HG03045 (cell line): ENCODE measurements around the gene PDZRN3.

Experiments used
- ATAC-seq: cut with Tn5 transposase; IDR thresholded peaks from one replicate; pipeline ENCODE4 v1.9.1; 2021; ENCODE audit warnings: mild to moderate bottlenecking, moderate library complexity; ENCODE audit not compliant: unreplicated experiment

Gene PDZRN3

DNA sequence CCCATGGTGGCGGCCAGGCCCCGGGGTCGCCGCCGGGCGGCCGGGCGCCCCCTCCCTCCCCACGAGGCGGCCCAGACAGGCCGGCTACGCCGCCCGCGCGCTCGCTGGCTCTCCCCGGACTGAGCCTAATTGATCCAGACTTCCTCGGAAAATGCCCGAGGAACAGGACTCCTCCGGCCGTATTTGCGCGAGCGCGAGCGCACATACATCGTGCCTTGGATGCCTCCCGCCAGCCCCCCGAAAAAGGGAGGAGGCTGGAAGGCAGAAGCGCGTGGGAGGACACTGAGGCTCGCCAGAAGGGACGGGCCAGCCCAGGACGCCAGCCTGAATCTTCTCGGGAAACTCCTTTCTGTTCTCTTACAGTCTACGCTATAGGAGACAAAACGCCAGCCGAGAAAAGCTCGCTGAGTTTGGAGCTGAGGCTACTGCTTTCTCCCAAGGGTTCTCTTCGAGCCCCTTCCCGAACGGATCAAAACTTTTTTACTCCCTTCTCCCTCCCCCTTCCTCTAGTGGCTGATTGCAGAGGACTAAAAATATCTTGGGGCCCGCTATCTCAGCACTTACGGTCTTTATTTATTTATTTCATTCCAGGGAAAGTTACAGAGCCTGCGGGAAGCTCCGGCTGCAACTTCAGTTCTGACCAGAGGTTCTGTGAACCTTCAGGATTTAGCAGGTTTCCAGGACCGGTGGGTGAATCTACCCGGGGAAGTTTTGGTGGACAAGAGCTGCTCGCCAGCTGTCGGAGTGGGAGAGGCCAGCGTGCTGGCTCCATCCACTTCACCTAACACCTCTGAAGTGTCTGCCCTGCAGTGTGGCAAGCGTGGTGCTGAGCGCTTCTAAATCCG lies at the start of gene PDZRN3:
PDZRN3 (minus strand) TSS at position 121 of the 845 bp plus-strand sequence.
- ATAC-seq = no peak

DNA sequence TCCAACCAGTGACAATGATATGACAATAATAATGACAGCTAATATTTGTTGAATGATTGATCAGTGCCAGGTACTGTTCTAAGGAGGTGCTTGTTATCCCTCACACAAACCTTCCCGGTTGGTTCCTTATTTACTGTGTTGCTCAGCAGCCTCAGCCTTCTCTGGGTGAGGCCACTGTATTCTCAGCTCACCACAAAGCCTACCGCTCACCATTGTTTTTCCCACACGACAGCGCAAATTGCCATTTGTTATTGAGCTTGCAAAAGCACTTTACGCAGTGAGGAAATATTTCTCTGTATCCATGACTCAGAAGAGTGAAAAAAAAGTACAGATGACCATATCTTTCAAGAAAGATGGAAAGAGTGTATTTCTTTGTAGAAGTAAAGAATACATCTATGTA lies 49.5 kb upstream of the PDZRN3 start:
- ATAC-seq = no peak

DNA sequence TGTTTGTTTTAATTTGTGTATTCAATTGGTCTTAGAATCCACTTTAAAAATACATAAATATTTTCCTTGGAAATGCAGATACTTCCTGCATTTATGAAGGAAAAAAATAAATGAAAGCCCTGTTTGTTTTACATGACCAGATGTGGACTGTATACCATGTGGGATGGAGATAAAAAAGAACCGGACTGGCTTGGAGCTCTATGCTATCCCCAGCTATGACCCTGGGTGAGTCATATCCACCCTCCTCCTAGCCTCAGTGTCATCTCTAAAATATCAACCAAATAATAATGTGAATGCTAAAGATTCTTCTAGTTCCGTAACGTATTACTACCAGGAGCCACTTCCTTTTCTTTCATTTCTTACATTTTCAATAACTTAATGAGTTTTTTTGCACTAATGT lies 44.5 kb upstream of the PDZRN3 start:
- ATAC-seq = no peak

DNA sequence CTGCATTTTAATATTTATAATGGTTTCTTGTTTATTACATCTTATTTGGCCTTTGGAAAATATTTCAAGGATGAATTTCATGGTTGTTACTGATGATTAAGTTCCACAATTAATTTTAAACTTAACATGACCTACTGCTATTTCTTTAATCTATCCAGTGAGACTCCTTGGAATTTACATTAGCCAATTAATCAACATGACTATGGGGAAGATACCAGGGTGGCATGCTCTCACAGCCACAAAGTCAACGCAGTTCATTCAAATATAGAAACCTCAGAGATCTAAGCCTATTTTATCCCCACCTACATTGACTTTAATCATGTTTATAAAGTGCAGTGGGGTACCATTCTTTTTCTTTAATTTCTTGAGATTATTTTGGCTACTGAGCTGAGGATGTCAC lies 43.6 kb upstream of the PDZRN3 start:
- no peak for ATAC-seq

DNA sequence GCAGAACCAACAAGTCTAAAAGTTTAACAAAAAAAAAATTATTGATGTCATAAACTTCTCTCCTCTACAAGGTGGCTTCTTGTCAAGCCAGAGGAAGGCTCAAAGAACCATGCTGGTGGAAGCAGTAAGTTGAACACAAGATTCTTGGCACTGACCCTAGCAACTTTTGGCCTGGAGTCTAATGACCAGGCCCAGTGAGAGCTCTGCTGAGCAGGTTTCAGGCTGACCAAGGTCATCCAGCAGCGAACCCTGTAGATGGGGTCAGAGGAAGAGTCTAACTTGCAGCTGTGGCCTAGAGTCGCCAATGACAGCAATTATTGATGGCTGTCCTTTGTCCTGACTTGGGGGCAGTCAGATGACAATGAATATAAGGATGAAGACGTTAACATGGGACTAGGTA lies 43.1 kb upstream of the PDZRN3 start:
- ATAC-seq = no peak

DNA sequence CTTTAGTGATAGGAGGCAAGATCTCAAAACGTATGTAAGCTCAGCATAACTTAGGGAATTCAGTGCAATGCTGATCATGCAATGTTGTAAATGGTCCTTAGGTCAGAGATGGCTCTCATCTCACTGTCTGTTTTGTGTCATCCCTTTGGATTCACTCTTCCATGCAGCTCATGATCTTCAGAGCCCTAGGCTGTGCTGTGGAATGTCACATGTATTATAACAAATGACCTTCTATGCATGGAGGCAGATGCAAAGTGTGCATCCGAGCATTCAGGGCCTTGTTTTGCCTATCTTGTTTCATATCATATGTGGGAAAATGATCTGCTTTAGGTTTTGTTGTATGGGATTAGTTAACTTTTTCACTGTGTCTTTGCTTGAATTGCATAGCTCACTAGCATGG lies 40.5 kb upstream of the PDZRN3 start:
- no peak for ATAC-seq

DNA sequence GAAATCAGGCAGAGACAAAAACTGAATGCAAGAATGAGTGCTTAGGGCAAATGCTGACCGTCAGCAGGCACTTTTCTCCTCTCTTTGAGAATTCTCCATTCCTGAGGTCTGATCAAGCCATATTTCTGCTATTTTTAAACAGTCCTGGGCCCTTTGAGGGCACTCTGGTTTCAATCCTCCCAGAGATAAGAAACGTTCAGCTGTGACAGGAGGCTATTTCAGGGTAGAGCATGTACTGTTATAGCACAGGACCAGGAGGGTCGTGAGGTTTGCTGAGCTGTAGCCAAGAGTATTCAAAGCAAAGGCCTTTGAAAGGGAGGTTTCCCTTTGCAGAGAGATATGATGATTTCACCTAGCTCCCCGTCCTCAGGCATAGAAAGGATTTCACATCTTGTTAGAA lies 39.6 kb upstream of the PDZRN3 start:
- ATAC-seq = no peak

DNA sequence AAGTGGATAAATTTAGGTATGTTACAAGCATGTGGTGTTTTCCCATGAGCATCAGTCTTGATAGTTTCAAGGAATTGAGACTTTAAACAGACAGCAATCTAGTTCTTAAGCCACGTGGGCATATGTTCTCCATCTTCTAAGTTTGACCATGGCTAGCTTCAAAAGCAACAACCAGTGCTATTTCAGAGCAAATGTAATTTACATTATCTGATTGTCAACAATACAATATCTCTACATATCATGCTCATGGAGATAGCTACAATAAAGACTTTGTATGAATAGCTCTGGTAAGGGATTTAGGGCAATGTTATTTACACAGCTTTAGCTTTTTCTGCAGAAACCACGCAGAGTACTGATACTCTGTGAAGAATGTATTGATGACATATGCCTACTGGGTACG lies 38.8 kb upstream of the PDZRN3 start:
- ATAC-seq = no peak

DNA sequence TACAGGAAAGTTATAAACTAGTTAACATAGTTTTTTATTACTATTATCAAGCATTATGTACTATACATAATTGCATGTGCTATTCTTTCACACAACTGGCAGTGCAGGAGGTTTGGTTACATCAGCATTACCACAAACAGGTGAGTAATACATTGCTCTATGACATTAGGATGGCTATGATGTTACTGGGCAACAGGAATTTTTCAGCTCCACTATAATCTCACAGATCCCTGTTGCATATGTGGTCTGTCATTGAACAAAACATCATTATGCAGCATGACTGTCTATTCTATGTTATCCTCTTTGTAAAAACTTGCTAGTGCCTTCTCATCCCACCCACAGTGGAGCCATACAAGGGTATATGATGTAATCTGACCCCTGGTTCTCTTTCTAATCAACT lies 36.5 kb upstream of the PDZRN3 start:
- ATAC-seq = no peak

DNA sequence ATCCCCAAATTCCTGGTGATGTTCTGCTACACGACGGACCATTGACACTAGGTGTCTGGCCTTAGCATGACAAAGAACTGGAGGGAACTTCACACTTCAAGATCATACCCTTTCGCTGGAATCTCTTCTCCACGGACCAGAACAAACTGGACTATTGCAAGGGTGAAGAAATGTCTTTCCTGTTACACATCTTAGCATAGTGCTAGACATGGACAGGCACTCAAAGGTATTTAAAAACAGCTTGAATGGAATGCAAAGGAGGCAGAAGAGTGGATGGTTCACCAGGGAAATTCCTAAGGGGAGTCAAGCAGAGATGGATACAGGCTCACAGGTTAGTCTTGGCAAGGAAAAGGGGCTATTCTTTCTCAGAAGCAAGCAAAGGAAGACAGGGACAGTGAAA lies 33.5 kb upstream of the PDZRN3 start:
- no peak for ATAC-seq

DNA sequence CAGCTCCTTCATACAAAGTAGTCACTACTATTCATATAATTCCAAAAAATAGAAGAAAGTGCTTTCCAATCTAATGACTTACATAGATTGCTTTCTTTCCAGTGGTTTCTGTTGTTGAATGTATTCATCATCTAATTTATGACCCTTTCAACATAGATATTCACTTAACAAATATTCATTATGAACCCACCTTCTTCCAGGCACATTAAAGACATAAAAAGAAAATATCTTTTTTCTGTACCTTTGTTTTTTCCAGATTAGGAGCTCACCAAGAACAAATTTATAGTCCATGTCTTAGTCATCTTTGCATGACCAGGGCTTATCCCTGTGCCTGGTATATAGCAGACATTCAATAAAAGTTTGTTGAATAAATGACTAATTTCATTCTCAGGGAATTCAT lies 32.4 kb upstream of the PDZRN3 start:
- ATAC-seq = no peak

DNA sequence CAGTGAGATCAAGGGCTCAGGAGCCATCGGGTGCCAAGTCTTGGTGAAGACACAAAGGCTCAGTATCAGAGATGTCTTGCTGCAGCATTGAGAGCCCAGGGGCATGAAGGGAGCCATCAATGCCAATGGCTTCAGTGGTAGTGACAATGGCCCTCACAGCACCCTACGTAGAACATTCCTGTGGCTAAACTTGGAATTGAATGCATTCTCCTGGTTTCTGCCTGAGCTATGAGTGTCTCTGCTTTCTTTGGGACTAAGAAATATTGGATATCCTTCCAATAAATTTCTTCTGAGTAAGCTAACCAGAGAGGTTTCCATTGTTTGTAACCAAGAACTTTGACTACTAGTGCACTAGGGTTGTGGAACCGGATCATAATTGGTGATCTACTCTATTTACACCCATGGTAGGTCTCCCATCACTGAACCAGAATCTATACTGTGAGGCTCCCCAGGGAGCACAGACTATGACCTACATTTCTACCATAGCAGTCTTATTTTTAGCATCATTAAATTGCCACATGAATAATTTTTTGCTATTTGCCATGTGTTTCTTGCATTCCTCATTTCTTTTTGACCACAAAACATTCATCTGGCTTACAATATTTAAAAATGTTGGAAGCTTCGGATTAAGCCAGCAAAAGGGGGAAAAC lies 31.6 kb upstream of the PDZRN3 start:
- ATAC-seq = no peak

DNA sequence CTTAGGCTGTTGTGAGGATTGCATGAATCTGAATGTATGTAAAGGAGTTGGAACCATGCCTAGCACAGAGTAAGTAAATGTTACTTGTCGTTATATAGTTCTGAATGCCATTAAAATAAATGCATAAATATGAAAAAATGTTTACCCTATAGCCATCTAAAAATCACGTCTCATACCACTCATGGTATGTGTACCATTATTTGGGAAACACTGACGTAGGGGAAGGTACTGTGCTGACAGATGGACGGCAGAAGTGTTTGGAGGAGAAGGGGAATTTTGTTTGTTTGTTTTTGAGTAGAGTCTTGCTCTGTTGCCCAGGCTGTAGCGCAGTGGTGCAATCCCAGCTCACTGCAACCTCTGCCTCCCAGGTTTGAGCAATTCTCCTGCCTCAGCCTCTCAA lies 30.5 kb upstream of the PDZRN3 start:
- no peak for ATAC-seq

DNA sequence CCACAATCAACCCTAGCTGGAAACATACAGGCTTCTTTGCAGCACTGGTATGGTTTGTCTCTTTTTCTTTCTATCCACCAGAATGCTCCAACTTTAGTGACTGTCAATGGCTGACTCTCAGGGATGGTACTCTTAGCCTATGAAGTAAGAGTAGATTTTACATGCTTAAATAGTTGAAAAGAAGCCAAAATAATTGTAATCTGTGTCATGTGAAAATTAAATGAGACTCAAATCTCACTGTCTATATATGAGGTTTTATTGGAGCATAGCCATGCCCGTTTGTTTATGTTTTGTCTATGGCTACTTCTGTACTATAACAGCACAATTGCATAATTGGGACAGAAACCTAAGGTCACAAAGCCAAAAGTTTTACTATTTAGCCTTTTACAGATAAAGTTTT lies 29.1 kb upstream of the PDZRN3 start:
- ATAC-seq = no peak

DNA sequence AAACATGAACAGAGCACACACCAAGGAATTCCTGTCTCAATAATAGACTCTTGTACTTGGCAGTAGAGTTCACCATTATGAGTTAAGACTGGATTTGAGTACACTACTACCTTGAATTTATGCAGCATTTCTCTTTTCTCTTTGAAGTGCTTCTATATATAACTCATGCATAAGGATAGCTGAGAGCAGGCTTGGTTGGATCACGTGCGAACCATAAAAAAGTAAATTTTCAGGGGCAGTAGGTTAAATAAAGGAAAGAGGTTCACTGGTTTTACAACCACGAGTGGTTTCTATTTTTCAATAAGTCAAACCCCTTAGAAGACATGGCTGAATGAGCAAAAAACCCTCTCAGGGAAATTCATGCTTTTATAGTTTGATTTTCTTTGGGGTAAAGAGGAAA lies 28.6 kb upstream of the PDZRN3 start:
- ATAC-seq = no peak

DNA sequence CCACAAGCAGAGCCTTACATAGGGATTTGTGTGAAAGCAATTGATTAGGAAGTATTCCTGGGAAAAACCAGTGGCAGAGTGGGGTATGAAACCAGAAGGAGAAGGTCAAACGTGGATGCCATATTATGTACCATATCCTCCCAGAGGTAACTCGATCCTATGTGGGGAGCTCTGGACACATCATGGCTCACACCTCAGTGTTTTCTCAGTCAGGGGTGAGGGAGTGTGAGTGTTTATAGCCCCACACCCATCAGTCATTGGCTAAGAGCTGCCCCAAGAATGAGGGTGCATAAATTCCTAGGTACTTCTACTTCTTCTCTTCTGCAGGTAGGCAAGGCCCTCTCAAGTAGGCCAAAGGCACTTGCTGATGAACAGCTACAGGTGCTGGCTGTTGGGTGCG lies 28.2 kb upstream of the PDZRN3 start:
- ATAC-seq = no peak

DNA sequence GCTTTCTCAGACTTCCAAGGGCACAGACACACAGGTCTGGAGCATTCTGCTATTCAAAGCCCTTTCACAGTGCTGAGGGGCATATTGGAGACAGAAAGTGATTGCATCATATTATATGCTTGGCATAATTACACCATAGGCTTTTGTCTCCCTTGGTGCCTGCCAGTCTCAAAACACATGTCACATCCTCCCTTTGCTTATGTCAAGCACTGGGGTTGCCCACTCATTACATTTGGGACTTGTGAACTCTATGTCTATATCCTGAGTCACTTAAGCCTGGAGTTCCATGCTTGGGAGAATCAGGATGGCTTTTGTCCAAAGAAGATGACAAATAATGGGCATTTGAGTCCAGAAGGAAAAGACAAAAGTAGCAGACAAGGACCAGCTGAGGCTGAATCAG lies 12.3 kb upstream of the PDZRN3 start:
- ATAC-seq = no peak

DNA sequence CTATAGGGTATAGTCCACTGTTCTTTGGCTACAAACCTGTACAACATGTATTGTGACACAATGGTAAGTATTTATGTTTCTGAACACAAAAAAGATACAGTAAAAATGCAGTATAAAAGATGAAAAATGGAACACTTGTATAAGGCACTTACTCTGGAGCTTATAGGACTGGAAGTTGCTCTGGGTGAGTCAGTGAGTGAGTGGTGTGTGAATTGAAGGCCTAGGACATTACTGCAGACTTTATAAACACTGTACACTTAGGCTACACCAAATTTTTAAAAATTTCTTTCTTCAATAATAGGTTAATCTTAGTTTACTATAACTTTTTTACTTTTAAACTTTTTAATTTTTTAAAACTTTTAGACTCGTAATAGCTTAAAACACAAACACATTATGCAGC lies 10.5 kb upstream of the PDZRN3 start:
- no peak for ATAC-seq

DNA sequence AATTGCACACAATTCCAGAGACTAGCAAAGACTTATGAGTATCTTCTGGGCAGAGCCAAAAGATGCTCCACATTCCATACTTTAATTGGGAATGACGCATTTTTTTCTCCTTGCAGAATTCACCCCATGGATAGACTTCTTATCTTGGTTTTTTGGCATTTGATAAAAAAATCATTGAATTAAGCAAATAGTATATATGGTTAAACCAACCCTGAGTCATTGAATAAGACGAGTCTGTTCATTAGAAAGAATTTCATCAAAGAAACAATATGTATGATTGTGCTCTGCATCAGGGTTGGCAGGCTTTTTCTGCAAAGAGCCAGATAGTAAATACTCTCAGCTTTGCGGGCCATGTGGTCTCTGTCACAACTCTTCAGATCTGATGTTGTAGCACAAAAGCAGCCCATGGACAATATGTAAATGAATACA lies 9.2 kb upstream of the PDZRN3 start:
- ATAC-seq = no peak

DNA sequence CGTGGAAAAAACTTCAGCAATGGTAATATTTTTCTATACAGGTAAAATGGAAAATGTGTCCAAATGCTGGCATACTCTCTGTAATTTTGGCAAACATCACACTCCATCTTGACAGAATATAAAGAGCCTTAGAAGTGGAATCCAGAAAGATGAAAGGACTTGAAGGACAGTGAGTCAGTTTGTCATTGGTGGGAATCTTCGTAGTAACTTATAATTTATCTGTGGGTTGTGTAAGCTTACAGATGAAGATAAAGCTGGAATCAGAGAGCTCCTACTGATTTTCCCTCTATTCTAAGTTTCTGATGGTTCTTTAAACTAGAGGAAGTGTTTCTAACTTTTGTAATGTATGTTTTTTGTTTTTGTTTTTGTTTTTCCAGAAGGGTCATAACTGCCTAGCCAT lies 8.7 kb upstream of the PDZRN3 start:
- no peak for ATAC-seq

DNA sequence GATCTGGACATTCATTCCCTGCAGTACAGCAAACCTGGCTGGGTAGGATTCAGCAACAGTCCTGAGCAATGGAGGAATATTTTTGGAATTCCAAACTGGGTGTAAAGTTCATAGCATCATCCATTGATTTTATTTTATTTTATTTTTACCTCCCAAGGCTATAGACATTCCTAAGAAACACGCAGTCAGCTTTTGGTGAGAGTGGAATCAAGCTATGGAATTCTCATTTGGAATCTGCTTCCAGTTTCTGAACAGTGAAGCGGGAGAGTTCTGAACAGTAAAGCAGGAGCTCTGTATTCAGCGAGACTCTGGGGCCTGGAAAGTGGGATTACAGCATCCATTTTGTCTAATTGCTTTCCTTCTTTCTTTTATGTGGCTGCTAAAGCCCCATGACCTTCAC lies 1.4 kb upstream of the PDZRN3 start:
- no peak for ATAC-seq

DNA sequence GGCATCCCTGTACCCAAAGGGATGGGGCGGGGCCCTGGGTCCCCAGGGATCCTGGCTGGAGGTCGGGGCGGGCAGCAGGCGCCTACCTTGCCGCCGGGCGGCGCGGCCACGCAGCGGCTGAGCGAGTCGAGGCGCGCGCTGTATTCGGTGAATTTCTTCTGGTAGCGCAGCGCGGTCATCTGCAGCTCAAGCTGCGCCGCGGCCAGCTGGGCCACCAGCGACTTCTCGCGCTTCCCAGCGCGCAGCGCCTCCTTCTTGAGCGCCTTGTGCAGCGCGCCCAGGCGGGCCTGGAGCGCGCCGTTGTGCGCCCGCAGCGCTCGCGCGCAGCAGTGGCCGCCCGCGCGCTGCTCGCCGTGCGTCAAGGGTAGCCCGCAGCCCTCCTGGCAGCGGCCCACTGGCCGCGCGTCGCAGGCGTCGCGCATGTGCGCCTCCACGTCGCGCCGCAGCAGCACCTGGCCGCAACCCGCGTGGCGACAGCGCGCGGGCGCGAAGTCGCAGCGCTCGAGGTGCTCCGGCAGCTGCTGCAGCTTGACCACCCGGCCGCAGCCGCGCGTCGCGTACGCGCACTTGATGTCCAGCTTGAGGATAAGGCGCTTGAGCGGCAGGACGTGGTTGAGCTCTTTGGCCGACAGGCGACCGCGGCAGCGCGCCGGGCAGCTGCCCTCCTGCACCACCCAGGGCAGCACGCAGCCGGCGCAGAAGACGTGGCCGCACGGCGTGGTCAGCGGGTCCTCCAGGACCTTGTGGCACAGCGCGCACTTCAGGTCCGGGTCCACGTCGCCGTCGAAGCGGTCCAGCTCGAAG lies 522 bp downstream of the PDZRN3 start:
- ATAC-seq = no peak
